HepG2 (cell line): Measurements from ENCODE around the gene FAM163A. TPM values are rescaled to one million over a fixed set of nuclear protein-coding genes. Genes with fewer than 3 reads are reported as not detected.

Experiments used
- ESRRA ChIP-seq: sonication (generic); formaldehyde crosslinking; IDR thresholded peaks from 2 replicates; pipeline ENCODE4 v1.5.1; 2020; ENCODE audit warnings: mild to moderate bottlenecking, low read depth, missing genetic modification reagents
- IRX3 ChIP-seq: sonication (generic); formaldehyde crosslinking; IDR thresholded peaks from 2 replicates; pipeline ENCODE4 v1.8.1; 2023; ENCODE audit warnings: mild to moderate bottlenecking, low read depth, missing genetic modification reagents, borderline replicate concordance
- JUND ChIP-seq: sonication (generic); formaldehyde crosslinking; IDR thresholded peaks from 2 replicates; pipeline ENCODE4 v1.8.0; 2022; ENCODE audit warnings: mild to moderate bottlenecking, missing genetic modification reagents
- LRRFIP1 ChIP-seq: sonication (generic); formaldehyde crosslinking; conservative IDR thresholded peaks from 2 replicates; pipeline ENCODE4 v1.4.0; 2020; ENCODE audit warnings: missing genetic modification reagents
- ONECUT2 ChIP-seq: sonication (generic); formaldehyde crosslinking; IDR thresholded peaks from 2 replicates; pipeline ENCODE4 v1.4.0; 2020; ENCODE audit warnings: missing genetic modification reagents
- SPEN ChIP-seq: sonication (generic); formaldehyde crosslinking; IDR thresholded peaks from 2 replicates; pipeline ENCODE4 v1.5.1; 2020; ENCODE audit warnings: low read depth, mild to moderate bottlenecking, missing genetic modification reagents
- ZFY ChIP-seq: sonication (generic); formaldehyde crosslinking; IDR thresholded peaks from 2 replicates; pipeline ENCODE4 v1.4.0; 2020; ENCODE audit warnings: missing genetic modification reagents
- ZNF256 ChIP-seq: sonication (generic); formaldehyde crosslinking; conservative IDR thresholded peaks from 2 replicates; pipeline ENCODE4 v1.4.0; 2020; ENCODE audit warnings: missing genetic modification reagents
- polyA plus RNA-seq, 8 experiments: library from polyadenylated mRNA; depleted of rRNA in 3 of 8; stranded (reverse) in 7 of 8; unstranded in 1 of 8; fragments of >200 nt; fragmentation: Illumina TruSeq in 4 of 8; extraction: Trizol in 4 of 8; gene quantifications; 2 replicates each; pipeline versions ENCODE4 v1.2.1 to v1.2.3, GENCODE V29; 2011 to 2016; ENCODE audit warnings: low read depth in 4 of 8, missing spikeins in 1 of 8, mixed read lengths in 1 of 8; ENCODE audit not compliant: insufficient read depth in 1 of 8
- total RNA-seq, 5 experiments: library from RNA; depleted of rRNA; stranded (reverse); fragments of >200 nt; fragmentation: Illumina TruSeq; extraction: Trizol; gene quantifications; 2 replicates each; pipeline ENCODE4 v1.2.3, GENCODE V29; 2016; ENCODE audit warnings: low read depth in 1 of 5
- TF ChIP-seq, protein P1 (sequence below), 2 experiments: fragments of 450-650 bp in 1 of 2; sonication (generic) in 1 of 2; formaldehyde crosslinking in 1 of 2; IDR thresholded peaks; 2 replicates each; pipeline versions ENCODE4 v1.6.1 to v1.8.0; 2016 to 2022; ENCODE audit warnings: antibody characterized with exemption in 1 of 2, mild to moderate bottlenecking in 1 of 2, missing genetic modification reagents in 1 of 2
- TF ChIP-seq, protein P2 (sequence below): sonication (generic); formaldehyde crosslinking; IDR thresholded peaks from 2 replicates; pipeline ENCODE4 v1.8.1; 2022; ENCODE audit warnings: low read depth, mild to moderate bottlenecking, missing genetic modification reagents
- TF ChIP-seq, protein P3 (sequence below): sonication (generic); formaldehyde crosslinking; IDR thresholded peaks from 2 replicates; pipeline ENCODE4 v1.4.0; 2020; ENCODE audit warnings: missing genetic modification reagents

The FAM163A gene
- total and polyA plus RNA-seq, 2 of the 13 experiments (the other 11 are each of a cell fraction or from before 2014, with no cell fraction given) = not detected

- TF ChIP-seq, protein P1, sequence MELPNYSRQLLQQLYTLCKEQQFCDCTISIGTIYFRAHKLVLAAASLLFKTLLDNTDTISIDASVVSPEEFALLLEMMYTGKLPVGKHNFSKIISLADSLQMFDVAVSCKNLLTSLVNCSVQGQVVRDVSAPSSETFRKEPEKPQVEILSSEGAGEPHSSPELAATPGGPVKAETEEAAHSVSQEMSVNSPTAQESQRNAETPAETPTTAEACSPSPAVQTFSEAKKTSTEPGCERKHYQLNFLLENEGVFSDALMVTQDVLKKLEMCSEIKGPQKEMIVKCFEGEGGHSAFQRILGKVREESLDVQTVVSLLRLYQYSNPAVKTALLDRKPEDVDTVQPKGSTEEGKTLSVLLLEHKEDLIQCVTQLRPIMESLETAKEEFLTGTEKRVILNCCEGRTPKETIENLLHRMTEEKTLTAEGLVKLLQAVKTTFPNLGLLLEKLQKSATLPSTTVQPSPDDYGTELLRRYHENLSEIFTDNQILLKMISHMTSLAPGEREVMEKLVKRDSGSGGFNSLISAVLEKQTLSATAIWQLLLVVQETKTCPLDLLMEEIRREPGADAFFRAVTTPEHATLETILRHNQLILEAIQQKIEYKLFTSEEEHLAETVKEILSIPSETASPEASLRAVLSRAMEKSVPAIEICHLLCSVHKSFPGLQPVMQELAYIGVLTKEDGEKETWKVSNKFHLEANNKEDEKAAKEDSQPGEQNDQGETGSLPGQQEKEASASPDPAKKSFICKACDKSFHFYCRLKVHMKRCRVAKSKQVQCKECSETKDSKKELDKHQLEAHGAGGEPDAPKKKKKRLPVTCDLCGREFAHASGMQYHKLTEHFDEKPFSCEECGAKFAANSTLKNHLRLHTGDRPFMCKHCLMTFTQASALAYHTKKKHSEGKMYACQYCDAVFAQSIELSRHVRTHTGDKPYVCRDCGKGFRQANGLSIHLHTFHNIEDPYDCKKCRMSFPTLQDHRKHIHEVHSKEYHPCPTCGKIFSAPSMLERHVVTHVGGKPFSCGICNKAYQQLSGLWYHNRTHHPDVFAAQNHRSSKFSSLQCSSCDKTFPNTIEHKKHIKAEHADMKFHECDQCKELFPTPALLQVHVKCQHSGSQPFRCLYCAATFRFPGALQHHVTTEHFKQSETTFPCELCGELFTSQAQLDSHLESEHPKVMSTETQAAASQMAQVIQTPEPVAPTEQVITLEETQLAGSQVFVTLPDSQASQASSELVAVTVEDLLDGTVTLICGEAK (IDR thresholded peaks at IDR 0.05) = no peak
- TF ChIP-seq, protein P1 (CRISPR knock-in tag; IDR thresholded peaks at IDR 0.05) = no peak
- TF ChIP-seq LRRFIP1 (CRISPR knock-in tag) = no peak
- no peak for TF ChIP-seq ESRRA (CRISPR knock-in tag)
- TF ChIP-seq ZFY (CRISPR knock-in tag) = no peak
- TF ChIP-seq IRX3 (CRISPR knock-in tag) = no peak
- no peak for TF ChIP-seq SPEN (CRISPR knock-in tag)
- TF ChIP-seq ONECUT2 (CRISPR knock-in tag) = no peak
- TF ChIP-seq, protein P2, sequence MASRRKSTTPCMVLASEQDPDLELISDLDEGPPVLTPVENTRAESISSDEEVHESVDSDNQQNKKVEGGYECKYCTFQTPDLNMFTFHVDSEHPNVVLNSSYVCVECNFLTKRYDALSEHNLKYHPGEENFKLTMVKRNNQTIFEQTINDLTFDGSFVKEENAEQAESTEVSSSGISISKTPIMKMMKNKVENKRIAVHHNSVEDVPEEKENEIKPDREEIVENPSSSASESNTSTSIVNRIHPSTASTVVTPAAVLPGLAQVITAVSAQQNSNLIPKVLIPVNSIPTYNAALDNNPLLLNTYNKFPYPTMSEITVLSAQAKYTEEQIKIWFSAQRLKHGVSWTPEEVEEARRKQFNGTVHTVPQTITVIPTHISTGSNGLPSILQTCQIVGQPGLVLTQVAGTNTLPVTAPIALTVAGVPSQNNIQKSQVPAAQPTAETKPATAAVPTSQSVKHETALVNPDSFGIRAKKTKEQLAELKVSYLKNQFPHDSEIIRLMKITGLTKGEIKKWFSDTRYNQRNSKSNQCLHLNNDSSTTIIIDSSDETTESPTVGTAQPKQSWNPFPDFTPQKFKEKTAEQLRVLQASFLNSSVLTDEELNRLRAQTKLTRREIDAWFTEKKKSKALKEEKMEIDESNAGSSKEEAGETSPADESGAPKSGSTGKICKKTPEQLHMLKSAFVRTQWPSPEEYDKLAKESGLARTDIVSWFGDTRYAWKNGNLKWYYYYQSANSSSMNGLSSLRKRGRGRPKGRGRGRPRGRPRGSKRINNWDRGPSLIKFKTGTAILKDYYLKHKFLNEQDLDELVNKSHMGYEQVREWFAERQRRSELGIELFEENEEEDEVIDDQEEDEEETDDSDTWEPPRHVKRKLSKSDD (CRISPR knock-in tag) = no peak
- no peak for TF ChIP-seq ZNF256 (CRISPR knock-in tag)
- TF ChIP-seq, protein P3, sequence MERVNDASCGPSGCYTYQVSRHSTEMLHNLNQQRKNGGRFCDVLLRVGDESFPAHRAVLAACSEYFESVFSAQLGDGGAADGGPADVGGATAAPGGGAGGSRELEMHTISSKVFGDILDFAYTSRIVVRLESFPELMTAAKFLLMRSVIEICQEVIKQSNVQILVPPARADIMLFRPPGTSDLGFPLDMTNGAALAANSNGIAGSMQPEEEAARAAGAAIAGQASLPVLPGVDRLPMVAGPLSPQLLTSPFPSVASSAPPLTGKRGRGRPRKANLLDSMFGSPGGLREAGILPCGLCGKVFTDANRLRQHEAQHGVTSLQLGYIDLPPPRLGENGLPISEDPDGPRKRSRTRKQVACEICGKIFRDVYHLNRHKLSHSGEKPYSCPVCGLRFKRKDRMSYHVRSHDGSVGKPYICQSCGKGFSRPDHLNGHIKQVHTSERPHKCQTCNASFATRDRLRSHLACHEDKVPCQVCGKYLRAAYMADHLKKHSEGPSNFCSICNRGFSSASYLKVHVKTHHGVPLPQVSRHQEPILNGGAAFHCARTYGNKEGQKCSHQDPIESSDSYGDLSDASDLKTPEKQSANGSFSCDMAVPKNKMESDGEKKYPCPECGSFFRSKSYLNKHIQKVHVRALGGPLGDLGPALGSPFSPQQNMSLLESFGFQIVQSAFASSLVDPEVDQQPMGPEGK = no peak
- no peak for TF ChIP-seq JUND
Observed at GRCh38 chr1:179767996-179768395, 24.9 kb downstream of the FAM163A start (continued).
